OCI-LY1 (cell line): Measurements from ENCODE around the gene GSDMA.
A peak's percentile ranks its signal among the peaks of the same experiment; 100 is the strongest.

Experiments used
- H2AFZ ChIP-seq: fragments of 200-600 bp; sonication (generic), shearing (Covaris generic); 2 replicates; pipeline ENCODE4 v1.6.0; 2014; ENCODE audit warnings: antibody characterized with exemption, mild to moderate bottlenecking, low read length
- H3F3A ChIP-seq: fragments of 200-600 bp; sonication (generic), shearing (Covaris generic); 2 replicates; pipeline ENCODE4 v1.6.0; 2014; ENCODE audit warnings: mild to moderate bottlenecking, antibody characterized with exemption, low read length, moderate library complexity; ENCODE audit not compliant: insufficient read depth
- H3K27ac ChIP-seq: fragments of 200-600 bp; sonication (generic); 2 replicates; pipeline ENCODE4 v1.5.1; 2014; ENCODE audit warnings: low read length, mixed run types, mild to moderate bottlenecking, low read depth; ENCODE audit not compliant: poor library complexity, severe bottlenecking
- H3K27me3 ChIP-seq: fragments of 200-600 bp; sonication (generic); 2 replicates; pipeline ENCODE4 v1.6.0; 2014; ENCODE audit warnings: antibody characterized with exemption, mild to moderate bottlenecking, low read length, moderate library complexity; ENCODE audit not compliant: insufficient read depth
- H3K36me3 ChIP-seq: fragments of 200-600 bp; sonication (generic); 2 replicates; pipeline ENCODE4 v1.6.1; 2014; ENCODE audit warnings: mild to moderate bottlenecking, antibody characterized with exemption, low read length, moderate library complexity, mixed read lengths; ENCODE audit not compliant: insufficient read depth
- H3K4me1 ChIP-seq: fragments of 200-600 bp; sonication (generic); 2 replicates; pipeline ENCODE4 v1.5.1; 2014; ENCODE audit warnings: mild to moderate bottlenecking, low read length, moderate library complexity; ENCODE audit not compliant: insufficient read depth, severe bottlenecking
- H3K4me2 ChIP-seq: fragments of 200-600 bp; sonication (generic), shearing (Covaris generic); 2 replicates; pipeline ENCODE4 v1.6.1; 2014; ENCODE audit warnings: low read length
- H3K4me3 ChIP-seq: fragments of 200-600 bp; sonication (generic); 2 replicates; pipeline ENCODE4 v1.5.1; 2014; ENCODE audit warnings: low read length, low read depth, mild to moderate bottlenecking, mixed read lengths; ENCODE audit not compliant: poor library complexity, severe bottlenecking
- H3K79me2 ChIP-seq: fragments of 200-600 bp; shearing (Covaris generic); 2 replicates; pipeline ENCODE4 v1.6.1; 2016; ENCODE audit warnings: mixed run types, low read length, mixed read lengths; ENCODE audit not compliant: insufficient read depth
- H3K9ac ChIP-seq: fragments of 200-600 bp; sonication (generic), shearing (Covaris generic); 2 replicates; pipeline ENCODE4 v1.6.1; 2014; ENCODE audit warnings: mild to moderate bottlenecking, low read length, mixed read lengths
- H3K9me2 ChIP-seq: fragments of 200-600 bp; sonication (generic), shearing (Covaris generic); 2 replicates; pipeline ENCODE4 v1.6.1; 2014; ENCODE audit warnings: low read depth, mild to moderate bottlenecking, low read length, mixed read lengths
- H3K9me3 ChIP-seq: fragments of 200-600 bp; shearing (Covaris generic); 2 replicates; pipeline ENCODE4 v1.6.1; 2014; ENCODE audit warnings: low read length, mixed read lengths
- H4K20me1 ChIP-seq: fragments of 200-600 bp; sonication (generic), shearing (Covaris generic); 2 replicates; pipeline ENCODE4 v1.6.0; 2016; ENCODE audit warnings: mild to moderate bottlenecking, low read length; ENCODE audit not compliant: insufficient read depth
- CTCF ChIP-seq: fragments of 200-600 bp; sonication (generic), shearing (Covaris generic); IDR thresholded peaks from 2 replicates; pipeline ENCODE4 v1.5.1; 2017; ENCODE audit warnings: mild to moderate bottlenecking, antibody characterized with exemption, low read length, moderate library complexity, mixed read lengths
- EZH2 ChIP-seq: fragments of 200-600 bp; sonication (generic), shearing (Covaris generic); IDR thresholded peaks from 2 replicates; pipeline ENCODE4 v1.8.0; 2017; ENCODE audit warnings: borderline replicate concordance, mixed run types, mild to moderate bottlenecking, antibody characterized with exemption, low read length, moderate library complexity, mixed read lengths

The GSDMA gene

GRCh38 chr17:39979893-39980350 lies 17.1 kb downstream of the GSDMA start:
- Histone ChIP-seq H3K4me2 (peak overlapping the region; percentile 95), H3K9me2 (no peaks in the 10 kb centered on the region), H3K27ac (peak overlapping the region; percentile 21), H3K4me3 (peak overlapping the region; percentile 94), H3K9ac (peak overlapping the region; percentile 83), H2AFZ (peak overlapping the region; percentile 18; the same call in 1 of the 2 replicates), H4K20me1 (0 out of 2 replicates have a peak, but pooled peaks cover 4% of the 10 kb centered on the region), H3F3A (no peaks in the 10 kb centered on the region), H3K9me3 (no peaks in the 10 kb centered on the region), H3K27me3 (no peaks in the 10 kb centered on the region), H3K4me1 (peaks cover 25% of the 10 kb centered on the region), H3K79me2 (peaks cover 27% of the 10 kb centered on the region), H3K36me3 (peaks cover 37% of the 10 kb centered on the region)
- TF ChIP-seq EZH2 = no peak
- TF ChIP-seq CTCF = no peak

- Histone ChIP-seq H3K9me3 (no peaks in the 10 kb centered on the region), H3K9me2 (no peaks in the 10 kb centered on the region), H3K9ac (peak within 1 kb of the TSS; percentile 93), H3K27ac (peak within 1 kb of the TSS; percentile 28), H3K4me3 (peak within 1 kb of the TSS; percentile 94), H3K27me3 (no peaks in the 10 kb centered on the region), H3K4me2 (peak within 1 kb of the TSS; percentile 95), H4K20me1 (0 out of 2 replicates have a peak, but pooled peaks cover 4% of the 10 kb centered on the region), H3K79me2 (peaks cover 27% of the 10 kb centered on the region), H3K36me3 (peaks cover 43% of the 10 kb centered on the region), H3F3A (no peaks in the 10 kb centered on the region), H2AFZ (peak within 1 kb of the TSS; percentile 18; the same call in 1 of the 2 replicates), H3K4me1 (peaks cover 25% of the 10 kb centered on the region)
- TF ChIP-seq EZH2 = no peak
- TF ChIP-seq CTCF = peak; percentile 75
Observed at GRCh38 chr17:39980351-39981206, 17.8 kb downstream of the GSDMA start, which contains the start of gene PSMD3. Gene PSMD3 (plus strand): TSS chr17:39980807. CDS start chr17:39980971, 164 bp downstream.

- Histone ChIP-seq H3K4me2 (peak overlapping the region; percentile 94), H2AFZ (no peak overlapping the region), H3K36me3 (peaks cover 50% of the 10 kb centered on the region), H3K27me3 (no peaks in the 10 kb centered on the region), H3K4me3 (peak overlapping the region; percentile 94), H3K9ac (peak overlapping the region; percentile 93), H3K27ac (peak overlapping the region; percentile 28), H3K4me1 (peaks cover 25% of the 10 kb centered on the region), H3K9me3 (no peaks in the 10 kb centered on the region), H4K20me1 (0 out of 2 replicates have a peak, but pooled peaks cover 4% of the 10 kb centered on the region), H3F3A (no peaks in the 10 kb centered on the region), H3K9me2 (no peaks in the 10 kb centered on the region), H3K79me2 (peaks cover 27% of the 10 kb centered on the region)
- no peak for TF ChIP-seq EZH2
- TF ChIP-seq CTCF = peak; percentile 6; the same call in 1 of the 2 replicates
Observed at GRCh38 chr17:39981207-39981741, 18.5 kb downstream of the GSDMA start.
